Measurements from ENCODE around the gene TLK2.
"Not testable (repeated sequence)": the region's sequence is repeated elsewhere in the genome, so short reads cannot be mapped to it uniquely, and the experiment has no call there.

The TLK2 gene

GRCh38 chr17:62496344-62496743 lies 17.7 kb downstream of the TLK2 start:
- not testable (repeated sequence) for H3K18ac ChIP-seq (ENCODE audit: low read length); H4K12ac ChIP-seq (ENCODE audit: low read depth, low read length); H3K36me3 ChIP-seq (ENCODE audit: control insufficient read depth in 1 of 2, insufficient read depth in 2 of 2, low read length in 2 of 2); H3K14ac ChIP-seq (ENCODE audit: low read length); H3K79me2 ChIP-seq (ENCODE audit: control insufficient read depth, insufficient read depth, low read length, poor library complexity); H3K27ac ChIP-seq (ENCODE audit: low read depth, low read length); H2BK120ac ChIP-seq (ENCODE audit: insufficient read depth, low read length, poor library complexity); H2BK5ac ChIP-seq (ENCODE audit: low read depth, low read length, poor library complexity); H3K4me1 ChIP-seq (ENCODE audit: control insufficient read depth in 1 of 2, insufficient read depth in 2 of 2, low read length in 2 of 2); H2AK5ac ChIP-seq (ENCODE audit: low read length); H4K8ac ChIP-seq (ENCODE audit: low read depth, low read length); H3K9ac ChIP-seq (ENCODE audit: low read length); H3K4me2 ChIP-seq (ENCODE audit: low read length); H3K27me3 ChIP-seq (ENCODE audit: insufficient read depth, low read length); H3K23ac ChIP-seq (ENCODE audit: low read length); H3K79me1 ChIP-seq (ENCODE audit: low read length); H4K91ac ChIP-seq (ENCODE audit: low read depth, low read length); H3K4me3 ChIP-seq (ENCODE audit: low read depth, low read length); H2AFZ ChIP-seq (ENCODE audit: insufficient read depth, low read length, poor library complexity); H2BK12ac ChIP-seq (ENCODE audit: low read length); H3K9me3 ChIP-seq (ENCODE audit: insufficient read depth, low read depth, low read length)
- peak in 1 of 2 donors; percentile 4 for DNase-seq
- WGBS (ENCODE audit: extremely low coverage, insufficient coverage, insufficient read length): no CpG with 5 or more reads among the region's 4 CpGs
- peak overlapping the region; percentile 62 for H3K4ac ChIP-seq (ENCODE audit: low read depth, low read length)

GRCh38 chr17:62498796-62499195 lies 20.2 kb downstream of the TLK2 start:
- H3K4ac ChIP-seq (ENCODE audit: low read depth, low read length); H4K12ac ChIP-seq (ENCODE audit: low read depth, low read length); H3K4me2 ChIP-seq (ENCODE audit: low read length); H4K8ac ChIP-seq (ENCODE audit: low read depth, low read length); H3K4me1 ChIP-seq (ENCODE audit: control insufficient read depth in 1 of 2, insufficient read depth in 2 of 2, low read length in 2 of 2); H2AK5ac ChIP-seq (ENCODE audit: low read length); H2BK120ac ChIP-seq (ENCODE audit: insufficient read depth, low read length, poor library complexity); H4K91ac ChIP-seq (ENCODE audit: low read depth, low read length); H3K4me3 ChIP-seq (ENCODE audit: low read depth, low read length); H3K79me1 ChIP-seq (ENCODE audit: low read length); H3K9ac ChIP-seq (ENCODE audit: low read length); H3K9me3 ChIP-seq (ENCODE audit: insufficient read depth, low read depth, low read length); H2BK5ac ChIP-seq (ENCODE audit: low read depth, low read length, poor library complexity); H3K18ac ChIP-seq (ENCODE audit: low read length); H3K14ac ChIP-seq (ENCODE audit: low read length); H3K23ac ChIP-seq (ENCODE audit: low read length); H3K27ac ChIP-seq (ENCODE audit: low read depth, low read length); H3K79me2 ChIP-seq (ENCODE audit: control insufficient read depth, insufficient read depth, low read length, poor library complexity); H2BK12ac ChIP-seq (ENCODE audit: low read length); H2AFZ ChIP-seq (ENCODE audit: insufficient read depth, low read length, poor library complexity); H3K27me3 ChIP-seq (ENCODE audit: insufficient read depth, low read length); H3K36me3 ChIP-seq (ENCODE audit: control insufficient read depth in 1 of 2, insufficient read depth in 2 of 2, low read length in 2 of 2): not testable (repeated sequence)
- DNase-seq: peak; percentile 51 to 64
- no CpG with 5 or more reads among the region's 8 CpGs for WGBS (ENCODE audit: extremely low coverage, insufficient coverage, insufficient read length)

GRCh38 chr17:62500463-62500862 lies 21.8 kb downstream of the TLK2 start:
- not testable (repeated sequence) for H2AFZ ChIP-seq (ENCODE audit: insufficient read depth, low read length, poor library complexity); H3K4me2 ChIP-seq (ENCODE audit: low read length); H2BK120ac ChIP-seq (ENCODE audit: insufficient read depth, low read length, poor library complexity); H3K4ac ChIP-seq (ENCODE audit: low read depth, low read length); H4K91ac ChIP-seq (ENCODE audit: low read depth, low read length); H3K79me2 ChIP-seq (ENCODE audit: control insufficient read depth, insufficient read depth, low read length, poor library complexity); H3K9ac ChIP-seq (ENCODE audit: low read length); H4K12ac ChIP-seq (ENCODE audit: low read depth, low read length); H3K27ac ChIP-seq (ENCODE audit: low read depth, low read length); H4K8ac ChIP-seq (ENCODE audit: low read depth, low read length); H2AK5ac ChIP-seq (ENCODE audit: low read length); H3K79me1 ChIP-seq (ENCODE audit: low read length); H2BK5ac ChIP-seq (ENCODE audit: low read depth, low read length, poor library complexity); H3K4me3 ChIP-seq (ENCODE audit: low read depth, low read length); H3K23ac ChIP-seq (ENCODE audit: low read length); H3K18ac ChIP-seq (ENCODE audit: low read length); H3K36me3 ChIP-seq (ENCODE audit: control insufficient read depth in 1 of 2, insufficient read depth in 2 of 2, low read length in 2 of 2); H3K14ac ChIP-seq (ENCODE audit: low read length); DNase-seq; H3K4me1 ChIP-seq (ENCODE audit: control insufficient read depth in 1 of 2, insufficient read depth in 2 of 2, low read length in 2 of 2); H3K27me3 ChIP-seq (ENCODE audit: insufficient read depth, low read length); H2BK12ac ChIP-seq (ENCODE audit: low read length); H3K9me3 ChIP-seq (ENCODE audit: insufficient read depth, low read depth, low read length)
- WGBS (ENCODE audit: extremely low coverage, insufficient coverage, insufficient read length): no CpG with 5 or more reads among the region's 1 CpG

- not testable (repeated sequence) for H2AFZ ChIP-seq (ENCODE audit: insufficient read depth, low read length, poor library complexity); H3K14ac ChIP-seq (ENCODE audit: low read length); H3K9ac ChIP-seq (ENCODE audit: low read length); H3K27me3 ChIP-seq (ENCODE audit: insufficient read depth, low read length); H2BK12ac ChIP-seq (ENCODE audit: low read length); H3K4me2 ChIP-seq (ENCODE audit: low read length); H3K36me3 ChIP-seq (ENCODE audit: control insufficient read depth in 1 of 2, insufficient read depth in 2 of 2, low read length in 2 of 2); H3K23ac ChIP-seq (ENCODE audit: low read length); H3K4me3 ChIP-seq (ENCODE audit: low read depth, low read length); H3K18ac ChIP-seq (ENCODE audit: low read length); H4K91ac ChIP-seq (ENCODE audit: low read depth, low read length); H3K9me3 ChIP-seq (ENCODE audit: insufficient read depth, low read depth, low read length); H3K79me2 ChIP-seq (ENCODE audit: control insufficient read depth, insufficient read depth, low read length, poor library complexity); H2AK5ac ChIP-seq (ENCODE audit: low read length); H4K12ac ChIP-seq (ENCODE audit: low read depth, low read length); H2BK120ac ChIP-seq (ENCODE audit: insufficient read depth, low read length, poor library complexity); DNase-seq; H3K4me1 ChIP-seq (ENCODE audit: control insufficient read depth in 1 of 2, insufficient read depth in 2 of 2, low read length in 2 of 2); H3K27ac ChIP-seq (ENCODE audit: low read depth, low read length); H3K4ac ChIP-seq (ENCODE audit: low read depth, low read length); H4K8ac ChIP-seq (ENCODE audit: low read depth, low read length); H2BK5ac ChIP-seq (ENCODE audit: low read depth, low read length, poor library complexity); H3K79me1 ChIP-seq (ENCODE audit: low read length)
- no CpG with 5 or more reads among the region's 8 CpGs for WGBS (ENCODE audit: extremely low coverage, insufficient coverage, insufficient read length)
Measured at GRCh38 chr17:62504857-62505256, 26.2 kb downstream of the TLK2 start.

Measured in trophoblast cell (in vitro differentiated cells and primary cell).